ENCODE results near the gene ARHGEF7.
A peak's percentile ranks its signal among the peaks of the same experiment; 100 is the strongest.
"Not testable (repeated sequence)": the region's sequence is repeated elsewhere in the genome, so short reads cannot be mapped to it uniquely, and the experiment has no call there.

Gene ARHGEF7

DNA sequence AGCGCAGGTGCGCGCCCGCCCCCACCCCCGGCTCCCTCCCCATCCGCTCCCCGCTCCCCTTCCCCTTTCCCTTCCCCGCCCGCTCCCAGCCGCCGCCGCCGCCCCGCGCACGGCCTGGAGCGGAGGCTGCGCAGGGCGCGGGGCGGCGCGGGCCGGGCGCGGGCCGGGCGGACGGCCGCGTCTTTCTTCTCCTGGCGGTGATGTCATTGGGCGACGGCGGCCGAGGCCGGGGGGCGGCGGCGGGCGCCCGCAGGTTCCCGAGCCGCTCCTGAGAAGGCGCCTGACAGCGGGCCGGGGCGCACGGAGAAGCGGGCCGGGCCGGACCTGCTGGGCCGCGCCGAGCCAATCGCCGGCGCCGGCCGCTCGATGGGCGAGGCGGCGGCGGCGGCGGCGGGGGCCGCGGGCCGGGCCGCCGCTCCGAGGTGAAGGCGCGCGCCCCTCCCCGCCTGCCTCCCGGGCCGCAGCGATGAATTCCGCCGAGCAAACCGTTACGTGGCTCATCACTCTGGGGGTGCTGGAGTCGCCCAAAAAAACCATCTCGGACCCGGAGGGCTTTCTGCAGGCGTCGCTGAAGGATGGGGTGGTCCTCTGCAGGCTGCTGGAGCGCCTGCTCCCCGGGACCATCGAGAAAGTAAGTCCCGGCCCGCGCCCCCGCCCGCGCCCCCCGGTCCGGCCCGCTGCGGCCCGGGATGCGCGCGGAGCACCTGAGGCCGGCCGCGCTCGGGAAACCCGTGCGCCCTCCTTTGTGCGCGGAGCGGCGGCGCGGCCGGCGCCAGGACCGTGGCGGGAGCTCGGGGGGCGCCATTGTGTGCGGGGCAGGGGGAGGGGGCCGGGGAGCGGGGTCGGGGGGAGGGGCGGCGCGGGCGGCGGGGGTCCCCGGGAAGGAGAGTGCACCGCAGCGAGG is at the start of gene ARHGEF7:
ARHGEF7 (plus strand) TSS at position 250 of the 904 bp plus-strand sequence; CDS start at position 467, 217 bp downstream.
- DNase-seq: no peak

DNA sequence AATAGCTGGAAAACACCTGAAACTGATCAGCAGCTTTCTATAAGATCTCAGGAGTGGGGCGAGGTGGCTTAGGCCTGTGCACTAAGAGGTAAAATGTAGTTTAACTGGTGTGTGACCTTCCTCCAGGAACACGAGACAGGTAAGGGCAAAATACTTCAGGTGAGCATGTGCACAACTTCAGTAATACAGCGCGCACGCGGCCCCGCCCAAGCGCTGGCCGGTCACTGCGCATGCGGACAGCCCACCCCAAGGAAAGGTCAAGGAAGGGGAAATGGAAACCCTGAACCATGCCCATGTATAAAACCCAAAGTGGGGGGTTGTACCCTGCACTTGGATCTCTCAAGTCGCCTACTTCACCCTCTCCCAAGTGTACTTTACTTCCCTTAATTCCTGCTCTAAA is 49.4 kb upstream of the ARHGEF7 start:
- DNase-seq: no peak

- no peak for DNase-seq
These were observed 48.6 kb upstream of the ARHGEF7 start for GRCh38 chr13:111066544-111066943.

DNA sequence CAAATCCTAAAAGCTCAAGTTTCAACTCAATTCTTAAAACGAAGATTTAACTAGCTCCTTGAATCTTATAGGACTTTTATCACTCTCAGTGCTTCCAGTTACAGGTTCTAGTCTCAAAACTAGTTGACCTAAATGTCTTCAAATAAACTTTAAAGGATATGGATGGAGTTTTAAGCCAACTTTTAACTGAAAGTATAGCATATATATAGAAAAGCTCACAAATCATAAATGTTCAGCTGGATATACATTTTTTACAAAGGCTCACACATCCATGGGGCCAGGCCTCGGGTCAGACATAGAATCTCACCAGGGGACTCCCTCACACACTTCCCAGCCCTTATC is 47.1 kb upstream of the ARHGEF7 start:
- DNase-seq: no peak

- not testable (repeated sequence) for DNase-seq
These were observed 44.0 kb upstream of the ARHGEF7 start for GRCh38 chr13:111071120-111071519.

DNA sequence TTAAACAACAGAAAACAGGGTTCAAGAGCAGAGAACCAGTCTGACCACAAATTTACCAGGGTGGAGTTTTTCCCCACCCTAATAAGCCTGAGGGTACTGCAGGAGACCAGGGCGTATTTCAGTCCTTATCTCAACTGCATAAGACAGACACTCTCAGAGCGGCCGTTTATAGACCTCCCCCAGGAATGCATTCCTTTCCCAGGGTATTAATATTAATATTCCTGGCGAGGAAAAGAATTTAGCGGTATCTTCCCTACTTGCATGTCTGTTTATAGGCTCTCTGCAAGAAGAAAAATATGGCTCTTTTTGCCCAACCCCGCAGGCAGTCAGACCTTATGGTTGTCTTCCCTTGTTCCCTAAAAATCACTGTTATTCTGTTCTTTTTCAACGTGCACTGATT is 43.6 kb upstream of the ARHGEF7 start:
- not testable (repeated sequence) for DNase-seq

- peak; percentile 5 for DNase-seq
These were observed 40.3 kb upstream of the ARHGEF7 start for GRCh38 chr13:111074826-111075225.

- DNase-seq: no peak
These were observed 38.7 kb upstream of the ARHGEF7 start for GRCh38 chr13:111076155-111077013.

GRCh38 chr13:111079375-111079774 is 35.7 kb upstream of the ARHGEF7 start:
- no peak for DNase-seq

DNA sequence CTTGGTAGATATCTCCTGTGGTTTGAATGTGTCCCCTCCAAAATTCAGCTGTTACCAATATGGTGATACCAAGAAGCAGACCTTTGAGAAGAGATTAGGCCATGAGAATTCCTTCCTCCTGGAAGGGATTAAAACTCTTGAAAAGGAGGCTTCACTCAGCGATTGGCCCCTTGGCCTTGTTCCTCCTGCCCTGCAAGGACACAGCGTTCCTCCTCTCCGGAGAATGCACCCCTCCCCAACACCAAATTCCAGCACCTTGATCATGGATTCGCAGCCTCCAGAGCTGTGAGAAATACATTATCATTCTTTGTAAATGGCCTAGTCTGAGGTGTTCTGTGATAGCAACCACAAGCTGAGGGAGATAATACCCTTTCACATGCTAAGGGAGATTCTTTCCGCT is 34.5 kb upstream of the ARHGEF7 start:
- no peak for DNase-seq

DNA sequence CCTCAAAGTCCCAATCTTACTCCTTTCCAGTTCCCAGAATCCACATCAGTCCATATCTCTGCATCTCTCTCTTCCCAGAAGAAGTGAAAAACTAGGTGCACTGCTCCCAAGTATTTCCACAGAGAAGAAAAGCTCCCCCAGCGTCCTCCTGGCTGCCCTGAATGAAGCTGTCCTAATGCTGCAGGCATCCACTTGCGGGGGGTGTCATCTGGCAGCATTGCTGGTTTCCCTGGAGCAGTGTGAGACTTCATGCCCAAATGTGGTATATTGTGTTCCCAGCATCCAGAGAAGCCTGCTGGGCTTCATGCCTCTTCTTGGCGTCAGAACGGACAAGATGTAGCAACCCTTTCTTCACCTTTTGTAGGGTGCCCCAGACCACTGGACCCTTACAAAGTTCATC is 32.9 kb upstream of the ARHGEF7 start:
- no peak for DNase-seq

DNA sequence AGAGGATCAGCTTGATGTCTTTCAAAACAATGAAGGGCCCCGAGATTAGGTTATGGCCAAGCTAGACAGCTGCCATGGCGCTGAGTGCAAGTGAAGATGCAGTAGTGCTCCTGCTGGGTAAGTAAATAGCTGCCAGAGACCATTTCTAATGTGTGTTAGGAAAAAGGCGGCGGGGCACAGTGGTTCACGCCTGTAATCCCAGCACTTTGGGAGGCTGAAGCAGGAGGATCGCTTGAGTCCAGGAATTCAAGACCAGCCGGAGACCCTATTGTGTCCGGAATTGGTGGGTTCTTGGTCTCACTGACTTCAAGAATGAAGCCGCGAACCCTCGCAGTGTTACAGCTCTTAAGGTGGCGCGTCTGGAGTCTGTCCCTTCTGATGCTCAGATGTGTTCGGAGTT is 32.3 kb upstream of the ARHGEF7 start:
- not testable (repeated sequence) for DNase-seq

DNA sequence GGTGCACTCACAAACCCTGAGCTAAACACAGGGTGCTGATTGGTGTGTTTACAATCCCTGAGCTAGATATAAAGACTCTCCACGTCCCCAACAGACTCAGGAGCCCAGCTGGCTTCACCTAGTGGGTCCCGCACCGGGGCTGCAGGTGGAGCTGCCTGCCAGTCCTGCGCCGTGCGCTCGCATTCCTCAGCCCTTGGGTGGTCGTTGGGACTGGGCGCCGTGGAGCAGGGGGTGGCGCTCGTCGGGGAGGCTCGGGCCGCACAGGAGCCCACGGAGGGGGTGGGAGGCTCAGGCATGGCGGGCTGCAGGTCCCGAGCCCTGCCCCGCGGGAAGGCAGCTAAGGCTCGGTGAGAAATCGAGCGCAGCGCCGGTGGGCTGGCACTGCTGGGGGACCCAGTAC is 31.4 kb upstream of the ARHGEF7 start:
- DNase-seq: not testable (repeated sequence)

DNA sequence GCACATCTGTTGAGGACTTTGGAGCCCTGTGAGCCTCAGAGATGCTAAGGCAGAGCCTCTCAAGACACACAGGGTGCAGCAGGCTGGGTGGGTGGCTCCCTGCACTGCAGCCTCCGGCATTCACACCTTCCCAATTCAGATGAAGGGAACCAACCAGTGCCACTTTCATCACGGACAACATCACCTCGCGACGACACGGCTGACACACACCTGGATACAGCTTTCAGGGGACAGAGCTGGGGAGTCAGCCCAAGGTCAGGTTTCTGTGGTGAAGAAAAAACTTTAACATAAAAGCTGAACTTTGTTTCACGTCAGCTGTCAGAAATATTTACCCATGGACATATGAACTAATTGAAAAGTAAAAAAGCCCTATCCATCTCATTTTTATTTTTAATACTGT is 24.9 kb upstream of the ARHGEF7 start:
- no peak for DNase-seq

GRCh38 chr13:111092685-111093084 is 22.4 kb upstream of the ARHGEF7 start:
- DNase-seq: no peak

DNA sequence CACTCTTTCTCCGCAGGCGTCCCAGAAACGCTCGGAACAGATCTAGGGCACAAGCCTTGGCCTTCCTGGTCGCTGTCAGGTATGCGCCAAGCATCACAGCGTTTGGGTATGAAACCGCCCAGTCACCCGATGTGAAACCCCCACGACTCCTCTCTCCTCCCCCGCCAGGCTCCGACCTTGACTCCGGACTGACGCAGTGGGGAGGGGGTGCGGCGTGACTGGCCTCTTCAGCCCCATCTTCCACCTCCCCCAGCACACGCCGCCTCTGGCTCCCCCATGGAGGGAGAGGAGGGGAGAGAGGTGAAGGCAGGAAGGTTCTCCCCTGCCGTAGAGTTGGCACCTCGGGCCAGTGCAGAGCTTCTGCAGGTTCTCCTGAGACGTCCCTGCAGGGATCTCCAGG is 22.0 kb upstream of the ARHGEF7 start:
- no peak for DNase-seq

DNA sequence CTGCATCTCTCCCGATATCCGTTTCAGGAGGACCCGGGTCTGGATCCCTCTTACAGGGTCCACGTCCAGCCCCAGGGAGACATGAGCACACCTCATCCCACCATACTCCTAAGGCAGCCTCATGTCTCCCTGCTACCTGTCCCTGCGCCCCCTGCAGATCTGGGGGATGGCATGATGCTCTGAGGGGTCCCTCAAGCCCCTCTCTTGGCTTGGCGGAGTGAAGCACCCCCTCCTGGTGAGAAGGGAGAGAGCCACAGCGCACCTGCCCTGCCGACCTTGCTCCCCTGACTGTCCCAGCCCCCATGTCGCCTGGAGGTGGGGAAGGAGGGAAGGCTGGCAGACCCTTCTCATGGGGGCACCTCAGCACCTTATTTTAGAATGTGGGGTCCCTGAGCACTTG is 21.5 kb upstream of the ARHGEF7 start:
- no peak for DNase-seq

DNA sequence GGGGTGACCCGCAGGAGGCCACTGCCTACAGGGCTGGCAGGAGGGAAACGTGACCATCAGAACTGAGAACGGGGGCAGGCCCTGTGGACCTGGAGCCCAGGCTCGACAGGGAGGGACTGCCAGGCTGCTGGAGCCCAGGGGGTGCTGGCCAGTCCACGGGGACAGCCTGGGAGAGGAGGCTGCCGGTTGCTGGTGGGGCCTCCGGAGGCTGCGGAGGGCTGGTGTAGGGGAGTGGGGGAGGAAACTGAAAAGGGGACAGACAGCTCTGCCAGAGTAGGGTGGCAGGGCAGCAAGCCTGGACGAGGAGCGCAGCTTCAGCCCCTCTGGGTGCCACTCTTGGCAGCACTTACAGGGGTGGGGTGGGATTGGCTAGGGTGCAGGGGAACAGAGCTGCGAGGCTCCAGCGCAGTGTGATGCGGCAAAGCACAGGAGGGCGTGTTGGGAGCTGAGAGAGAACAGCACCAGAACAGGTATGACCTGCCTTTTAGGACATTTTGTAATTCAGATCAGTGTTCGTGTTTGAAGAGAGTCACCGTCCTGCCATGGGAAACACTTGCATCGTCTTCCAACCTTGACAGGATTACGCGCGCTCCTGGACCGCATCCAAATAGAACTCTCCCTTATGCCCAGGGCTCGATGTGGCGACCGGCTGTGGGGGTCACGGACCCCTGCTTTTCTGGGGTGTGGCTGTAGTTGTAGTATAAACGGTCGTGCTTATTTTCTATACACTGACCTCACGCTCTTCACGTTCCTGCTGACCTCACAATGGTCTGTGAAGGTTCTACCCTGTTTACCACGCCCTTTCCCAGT is 19.9 kb upstream of the ARHGEF7 start:
- DNase-seq: no peak

DNA sequence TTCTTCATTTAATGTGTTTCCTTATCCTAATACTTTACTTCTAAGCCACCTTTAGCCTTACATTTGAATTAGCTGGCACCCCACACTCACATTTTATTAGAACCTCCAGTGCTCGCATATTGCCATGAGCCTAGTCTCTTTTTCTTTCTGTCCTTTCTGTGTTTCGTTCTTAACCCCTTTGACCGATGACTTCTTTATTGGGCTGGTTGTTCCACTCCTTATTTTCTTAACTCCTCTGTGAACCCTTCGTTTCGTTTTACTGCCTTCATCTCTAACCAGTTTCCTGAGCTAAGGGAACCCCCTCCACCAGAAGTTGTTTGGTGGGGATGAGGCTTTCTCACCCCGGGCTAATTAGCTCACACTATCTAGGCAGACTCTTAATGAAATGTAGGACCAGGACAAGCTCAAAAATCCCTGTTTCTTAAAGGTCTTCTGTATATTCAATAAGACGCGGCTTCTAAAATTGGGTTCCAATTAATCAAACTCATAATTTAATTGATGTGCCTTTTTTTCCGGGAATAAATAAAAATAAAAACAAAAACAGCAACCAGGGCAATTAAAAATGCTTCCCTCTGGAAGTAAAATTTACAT is 19.1 kb upstream of the ARHGEF7 start:
- no peak for DNase-seq

DNA sequence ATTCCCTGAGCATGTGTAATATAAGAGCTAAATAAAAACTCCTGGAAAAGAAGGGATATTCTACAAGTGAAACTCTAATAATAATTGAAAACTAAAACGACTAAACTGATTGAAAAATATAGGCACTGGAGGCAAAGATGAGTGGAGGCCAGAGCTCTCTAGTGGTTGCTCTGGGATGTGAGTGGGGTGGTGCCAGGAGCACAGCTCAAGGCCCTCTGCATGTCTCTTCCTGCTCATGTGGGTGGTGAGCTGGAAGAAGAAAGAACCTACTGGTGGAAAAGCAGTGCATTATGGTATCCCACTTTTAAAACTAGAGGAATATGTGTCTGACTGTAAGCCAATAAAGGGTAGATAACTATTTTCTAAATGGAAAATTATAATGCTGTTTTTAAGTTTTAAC is 15.8 kb upstream of the ARHGEF7 start:
- no peak for DNase-seq

GRCh38 chr13:111110054-111110453 is 5.1 kb upstream of the ARHGEF7 start:
- DNase-seq: no peak

DNA sequence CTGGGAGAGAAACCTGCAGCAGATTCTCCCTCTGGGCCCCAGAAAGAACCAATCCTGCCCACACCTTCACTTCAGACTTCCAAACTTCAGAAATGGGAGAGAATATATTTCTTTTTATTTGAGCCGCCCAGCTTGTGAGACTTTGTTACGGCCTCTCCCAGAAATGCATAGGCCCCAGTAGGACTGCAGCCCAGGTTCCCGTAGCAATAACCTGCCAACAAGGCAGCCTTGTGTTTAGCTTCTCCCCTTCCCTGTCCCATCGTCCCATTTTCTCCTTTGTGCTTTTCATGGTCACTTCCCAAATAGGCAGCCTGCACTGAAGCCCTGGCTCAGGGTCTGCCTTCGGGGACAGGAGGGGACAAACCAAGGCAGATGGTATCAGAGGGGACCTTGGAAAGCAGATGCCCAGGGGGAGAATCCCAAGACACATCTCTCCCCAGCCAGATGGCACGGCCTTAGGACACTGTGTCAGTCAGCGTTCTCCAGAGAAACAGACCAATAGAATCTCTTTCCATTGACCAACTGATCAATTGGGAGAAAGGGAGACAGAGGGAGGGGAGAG is 3.7 kb upstream of the ARHGEF7 start:
- no peak for DNase-seq

Data from fibroblast of upper back skin (primary cell).